NOMO-1 (cell line): ENCODE results near the gene MEF2C.
"Not testable (repeated sequence)": the region's sequence is repeated elsewhere in the genome, so short reads cannot be mapped to it uniquely, and the experiment has no call there.

Experiments
- DNase-seq, 2 experiments: peaks; one replicate each; lab custom pipeline; 2025; ENCODE audit not compliant: unreplicated experiment in 2 of 2; lab: John Stamatoyannopoulos, UW

MEF2C gene

DNA sequence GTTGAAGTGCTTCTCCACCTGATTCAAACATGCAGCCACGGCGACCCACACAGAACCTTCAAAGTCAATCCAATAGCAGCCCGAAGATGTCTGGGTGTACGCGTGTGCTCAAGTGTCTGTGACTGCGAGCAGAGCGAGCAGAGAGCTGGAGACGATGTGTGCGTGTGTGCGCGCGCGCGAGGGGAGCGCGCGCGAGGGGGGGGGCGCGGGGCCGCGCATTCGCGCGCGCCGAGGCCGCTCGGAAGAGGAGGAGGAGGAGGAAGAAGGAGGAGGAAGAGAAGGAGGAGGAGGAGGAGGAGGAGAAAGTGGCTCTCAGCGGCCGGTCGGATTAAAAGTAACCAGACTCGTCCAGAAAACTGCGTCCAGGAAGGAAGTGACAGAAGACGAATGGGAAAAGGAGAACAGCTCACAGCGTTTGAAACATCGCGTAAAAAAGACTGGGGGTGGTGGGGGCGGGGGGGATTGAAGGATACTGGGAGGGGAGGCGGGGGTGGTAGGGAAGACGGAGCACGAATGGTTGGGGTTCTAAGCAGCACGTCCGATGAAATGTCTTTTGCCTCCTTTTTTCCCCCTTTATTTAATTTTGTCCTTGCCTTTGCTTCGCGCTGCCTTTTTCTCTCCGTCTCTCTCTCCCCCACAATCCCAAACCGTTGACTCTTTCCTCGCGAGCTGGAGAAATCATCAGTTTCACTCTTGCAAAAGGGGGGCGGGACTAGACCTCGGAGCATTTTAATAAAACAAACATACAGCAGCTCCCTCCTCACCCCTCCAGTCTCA lies at the start of gene MEF2C:
TSS of gene MEF2C (minus strand) at position 126 of the 777 bp plus-strand sequence. CDS start 59,396 bp downstream, outside the sequence.
- peak; percentile 86 to 88 for DNase-seq

DNA sequence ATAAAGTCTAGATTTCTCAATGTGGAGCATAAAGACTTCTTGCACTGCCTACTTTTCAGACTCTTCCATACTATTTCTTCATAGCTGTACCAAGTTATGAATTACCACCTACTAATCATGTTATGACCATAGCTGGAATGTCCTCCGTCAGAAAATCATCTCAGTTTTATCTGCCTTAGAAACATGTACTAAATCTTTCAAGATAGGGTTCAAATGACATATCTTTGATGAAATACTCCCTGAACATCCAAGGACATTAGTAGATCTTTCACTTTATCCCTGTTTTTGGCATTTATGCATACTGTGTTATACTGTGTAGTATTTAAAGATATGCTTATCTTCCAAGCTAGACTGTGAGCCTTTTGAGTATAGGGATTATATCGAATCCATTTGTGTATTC lies 49.6 kb upstream of the MEF2C start:
- DNase-seq, result no peak

DNA sequence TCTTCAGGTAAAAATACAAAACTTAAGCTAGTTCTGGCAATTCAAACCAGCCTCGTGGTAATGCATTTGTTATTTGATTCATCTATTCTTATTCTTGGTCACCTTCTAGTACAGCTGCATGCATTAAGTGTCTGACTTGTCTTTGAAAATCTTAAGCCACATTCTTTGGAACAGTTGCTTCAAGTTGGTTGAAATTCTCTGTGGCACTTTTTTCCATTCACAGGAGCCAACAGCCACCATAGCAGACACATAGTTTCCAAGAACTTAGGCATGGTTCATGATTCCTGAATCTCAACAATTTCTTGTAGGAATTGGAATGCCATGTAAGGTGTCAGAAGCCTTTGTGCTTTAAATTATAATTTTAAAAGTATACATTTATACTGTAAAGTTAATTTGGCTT lies 47.4 kb upstream of the MEF2C start:
- no peak for DNase-seq

DNA sequence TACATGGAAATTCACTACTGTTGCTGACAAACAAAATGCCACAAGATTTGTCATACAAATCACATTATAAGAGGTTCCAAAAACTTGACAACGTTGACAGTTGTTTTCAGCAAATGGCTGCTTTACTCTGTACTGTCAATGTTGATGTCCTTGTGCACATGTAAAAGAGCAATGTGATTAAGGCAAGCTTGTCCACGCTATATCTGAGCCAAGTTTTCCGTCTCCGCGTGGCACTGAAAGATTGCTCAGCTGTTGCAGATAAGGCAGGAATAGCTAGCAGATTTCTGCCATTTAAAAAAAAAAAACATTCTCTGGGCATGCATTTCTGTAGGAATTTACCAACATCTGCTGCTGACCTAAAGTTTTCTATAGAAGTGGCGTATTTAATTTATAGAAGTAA lies 46.4 kb upstream of the MEF2C start:
- DNase-seq, result no peak

DNA sequence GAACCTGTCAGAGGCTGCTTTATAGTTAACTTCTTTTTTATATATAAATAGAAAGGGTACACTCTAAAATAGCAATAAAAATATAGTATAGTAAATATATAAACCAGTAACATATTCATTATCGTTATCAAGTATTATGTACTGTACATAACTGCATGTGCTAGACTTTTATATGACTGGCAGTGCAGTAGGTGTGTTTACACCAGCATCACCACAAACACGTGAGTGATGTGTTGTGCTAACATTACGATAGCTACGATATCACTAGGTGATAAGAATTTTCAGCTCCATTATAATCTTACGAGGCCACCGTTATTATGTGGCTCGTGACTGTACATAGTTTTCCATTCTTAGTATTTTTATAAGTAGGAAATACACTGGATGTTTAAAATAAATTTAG lies 43.8 kb upstream of the MEF2C start:
- DNase-seq, result no peak

DNA sequence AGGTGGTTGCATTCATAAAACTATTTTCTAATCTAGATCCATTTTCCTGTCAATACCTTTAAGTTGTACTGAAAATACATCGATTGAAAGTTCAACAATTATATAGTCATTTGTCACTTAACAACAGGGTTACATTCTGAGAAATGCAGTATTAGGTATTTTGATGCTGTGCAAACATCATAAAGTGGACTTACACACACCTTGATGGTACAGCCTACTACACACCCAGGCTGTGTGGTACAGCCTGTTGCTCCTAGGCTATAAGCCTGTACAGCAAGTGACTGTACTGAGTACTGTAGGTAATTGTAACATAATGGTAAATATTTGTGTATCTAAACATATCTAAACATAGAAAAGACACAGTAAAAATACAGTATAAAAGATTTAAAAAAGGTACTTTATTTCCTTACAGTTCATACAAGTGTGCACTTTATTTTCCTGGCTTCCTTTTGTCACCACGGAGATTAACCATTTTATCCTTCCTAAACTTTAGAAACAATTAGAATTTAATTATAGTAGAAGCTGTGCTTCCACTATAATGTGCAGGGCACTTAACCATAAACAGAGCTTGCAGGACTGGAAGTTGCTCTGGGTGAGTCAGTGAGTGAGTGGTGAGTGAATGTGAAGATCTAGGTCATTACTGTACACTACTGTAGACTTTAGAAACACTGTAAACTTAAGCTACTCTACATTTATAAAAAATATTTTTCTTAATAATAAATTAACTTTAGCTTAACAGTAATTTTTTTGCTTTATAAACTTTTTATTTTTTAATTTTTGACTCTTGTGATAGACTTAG lies 42.9 kb upstream of the MEF2C start:
- no peak for DNase-seq

DNA sequence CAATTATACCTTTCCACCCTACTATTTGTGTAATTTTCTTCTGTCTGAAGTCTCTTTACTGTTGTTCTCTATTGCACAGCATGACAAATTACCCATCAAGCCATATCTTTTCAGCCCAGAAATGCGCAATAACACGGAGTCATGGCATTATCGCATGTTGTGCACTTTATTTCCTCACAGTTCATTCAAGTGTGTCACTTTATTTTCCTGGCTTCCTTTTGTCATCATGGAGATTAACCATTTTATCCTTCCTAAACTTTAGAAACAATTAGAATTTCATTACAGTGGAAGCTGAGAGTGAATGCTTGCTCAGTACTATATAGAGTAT lies 41.3 kb upstream of the MEF2C start:
- DNase-seq, result no peak

DNA sequence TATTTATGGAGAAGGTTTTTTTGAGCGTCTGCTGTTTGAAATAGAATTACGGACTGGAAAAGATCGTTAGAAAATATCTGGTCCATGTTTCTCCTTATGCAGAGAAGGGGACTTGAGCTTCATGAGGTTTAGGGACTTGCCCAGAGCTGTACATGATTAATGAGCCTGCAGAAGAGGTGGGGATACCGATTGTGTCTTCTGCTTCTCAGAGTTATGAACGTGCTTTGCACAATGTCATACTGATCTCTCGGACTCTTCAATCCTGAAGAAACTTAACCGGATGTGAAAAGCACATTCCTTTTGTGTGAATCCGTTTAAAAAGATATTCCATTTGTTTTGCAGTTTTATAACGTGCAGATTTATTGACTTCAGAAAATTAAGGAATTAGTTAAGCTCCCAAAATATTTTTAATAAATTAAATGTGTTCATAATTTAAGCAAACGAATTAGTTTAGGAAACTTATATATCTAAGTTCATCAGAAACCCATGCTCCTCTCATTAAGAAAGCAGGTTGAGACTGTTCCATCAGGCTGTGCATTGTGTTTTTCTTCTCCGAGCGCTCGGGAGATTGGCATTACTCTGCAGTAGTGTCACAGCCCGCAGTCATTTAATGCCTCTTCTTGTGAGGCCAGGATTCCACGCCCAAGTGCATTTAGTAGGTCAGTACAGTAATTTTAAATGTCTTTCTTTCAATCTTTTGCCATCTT lies 40.8 kb upstream of the MEF2C start:
- DNase-seq, result no peak

DNA sequence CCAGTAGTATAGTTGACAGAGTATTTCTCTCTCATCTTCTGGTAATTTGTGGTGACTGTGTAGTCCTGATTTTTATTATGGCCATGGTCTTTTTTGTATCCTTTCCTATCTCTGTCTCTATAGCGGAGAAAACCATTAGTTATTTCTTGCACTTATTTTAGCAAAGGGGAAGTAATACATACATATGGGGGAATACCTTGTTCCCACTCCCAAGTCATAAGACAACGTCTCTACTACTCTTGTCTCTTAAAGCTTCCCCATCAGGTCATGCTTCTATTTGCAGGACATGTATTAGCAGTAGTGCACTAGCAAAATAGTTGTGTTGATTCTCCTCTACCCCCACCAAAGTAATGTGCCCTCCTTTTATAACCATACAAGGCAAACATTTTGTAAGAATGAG lies 29.8 kb upstream of the MEF2C start:
- DNase-seq, result not testable (repeated sequence)

DNA sequence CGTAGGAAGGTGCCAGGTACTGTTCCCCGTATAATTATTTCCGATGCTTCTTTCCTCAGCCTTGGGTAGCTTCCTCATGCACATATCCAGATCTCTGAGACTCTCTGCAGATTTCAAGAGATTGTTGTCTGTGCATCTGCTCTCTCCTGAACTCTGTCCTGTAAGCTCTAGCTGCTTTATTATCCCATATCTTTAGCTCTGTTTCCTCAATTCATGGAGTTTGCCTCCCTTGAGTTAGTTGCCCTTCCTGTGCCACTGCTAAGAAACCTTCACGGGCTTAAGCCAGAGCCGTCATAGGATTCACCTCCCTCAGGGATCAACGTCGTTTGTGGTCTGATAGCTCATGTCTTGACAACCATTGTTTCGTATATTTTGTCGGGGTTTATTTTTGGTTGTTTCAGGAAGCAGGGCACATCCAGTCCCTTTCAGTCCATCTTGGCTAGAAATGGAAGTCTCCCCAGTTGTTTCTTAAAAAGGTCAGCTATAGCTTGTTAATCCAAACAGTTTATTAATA lies 28.1 kb upstream of the MEF2C start:
- not testable (repeated sequence) for DNase-seq

DNA sequence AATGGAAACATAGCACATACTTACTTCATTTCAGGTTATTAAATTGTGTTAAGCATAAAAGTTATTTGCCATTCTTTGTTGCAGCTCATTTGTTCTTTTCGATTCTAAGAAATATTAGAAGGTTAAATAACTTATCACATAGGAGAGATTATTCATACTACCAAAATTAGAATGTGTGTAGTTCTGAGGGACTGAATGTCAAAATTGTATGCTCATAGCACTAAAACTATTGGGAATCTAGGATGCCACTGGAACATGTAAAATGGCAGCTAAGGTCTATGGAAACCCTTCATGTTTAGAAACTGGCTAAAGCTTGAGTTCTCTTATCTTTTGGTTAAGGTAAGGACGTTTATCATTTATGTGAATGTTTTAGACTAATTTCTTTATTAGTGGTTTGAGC lies 21.5 kb upstream of the MEF2C start:
- not testable (repeated sequence) for DNase-seq

DNA sequence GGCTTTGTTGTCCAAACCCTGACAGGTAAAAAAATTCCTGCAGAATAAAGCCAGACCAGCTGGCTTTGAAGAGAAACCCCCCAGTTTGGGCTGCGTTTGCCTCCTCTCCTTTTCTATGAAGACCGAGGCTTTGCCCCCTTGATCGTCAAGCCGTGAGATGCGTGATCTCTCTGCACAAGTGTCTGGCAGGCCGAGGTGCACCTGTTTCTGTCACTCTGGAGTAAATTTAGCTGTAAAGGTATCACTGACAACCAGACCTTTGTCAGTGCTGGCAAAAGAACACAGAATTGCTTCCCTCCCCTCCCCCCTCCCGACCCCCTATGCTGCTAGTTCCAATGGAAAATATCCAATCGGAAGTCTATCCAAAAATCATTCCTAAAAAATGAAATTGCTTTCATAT lies 21.0 kb upstream of the MEF2C start:
- not testable (repeated sequence) for DNase-seq

DNA sequence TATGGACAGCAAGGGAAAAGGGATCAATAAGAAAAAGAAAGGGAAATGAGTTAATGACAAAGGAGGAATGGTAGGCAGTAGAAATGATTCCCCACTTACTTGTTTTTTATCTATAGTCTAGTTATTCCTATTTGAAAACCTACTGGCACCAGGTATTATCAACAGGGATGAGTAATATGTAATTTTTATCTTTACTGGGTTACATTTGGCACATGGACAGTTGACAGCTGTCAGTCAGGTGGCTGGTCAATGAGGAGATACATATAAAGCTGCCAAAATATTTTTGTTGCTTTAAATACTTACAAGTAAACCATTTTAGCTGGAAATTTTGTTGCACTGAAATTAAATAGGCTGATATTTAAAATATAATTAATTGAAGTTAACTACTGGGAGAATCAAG lies 18.1 kb upstream of the MEF2C start:
- not testable (repeated sequence) for DNase-seq

DNA sequence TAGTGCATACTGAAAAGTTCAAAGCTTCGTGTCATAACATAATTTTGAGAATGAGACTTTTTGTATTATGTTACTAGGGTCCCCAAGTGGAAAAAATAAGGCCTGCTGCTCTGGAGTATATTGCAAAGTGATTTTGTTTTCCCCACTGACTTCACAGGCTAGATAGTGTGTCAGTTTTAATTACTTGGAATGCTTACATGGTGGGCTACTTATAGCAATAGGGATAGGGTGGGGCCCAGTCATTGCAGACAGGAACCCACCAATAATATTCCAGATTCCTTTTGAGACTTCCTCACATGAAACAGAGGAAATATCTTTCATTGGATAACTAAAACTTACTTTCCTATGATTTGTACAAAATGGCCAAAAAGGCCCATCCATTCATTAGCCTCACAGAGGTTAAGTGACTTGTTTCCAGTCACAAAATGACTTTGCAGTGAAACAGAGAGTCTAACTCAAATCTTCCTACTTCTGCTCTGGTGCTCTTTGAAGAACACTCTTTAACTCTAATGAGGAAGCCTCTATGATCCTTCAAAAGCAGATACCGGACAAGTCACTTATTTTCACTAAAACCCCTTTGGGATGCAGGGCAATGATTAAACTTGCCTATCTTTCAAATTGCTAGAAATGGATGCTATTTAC lies 16.2 kb upstream of the MEF2C start:
- peak in 1 of 2 experiments; percentile 58 for DNase-seq

DNA sequence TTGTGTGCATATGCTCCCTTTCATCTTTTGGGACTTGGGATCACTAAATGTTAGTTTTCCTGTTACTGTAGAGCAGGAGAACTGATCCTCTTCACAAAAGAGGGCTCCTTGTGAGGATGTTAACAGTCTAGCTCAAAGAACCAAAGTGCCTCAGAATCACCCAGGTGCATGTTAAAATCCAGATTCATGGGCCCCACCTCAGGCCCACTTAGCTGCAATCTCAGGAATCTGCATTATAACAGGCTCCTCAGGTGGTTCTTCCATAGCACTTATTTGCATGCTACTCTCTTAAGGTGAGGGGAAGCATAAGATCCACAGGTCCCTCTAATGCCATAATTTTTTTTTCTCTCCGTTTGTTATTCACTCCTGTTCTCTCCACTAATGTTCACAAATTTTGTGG lies 14.8 kb upstream of the MEF2C start:
- no peak for DNase-seq

DNA sequence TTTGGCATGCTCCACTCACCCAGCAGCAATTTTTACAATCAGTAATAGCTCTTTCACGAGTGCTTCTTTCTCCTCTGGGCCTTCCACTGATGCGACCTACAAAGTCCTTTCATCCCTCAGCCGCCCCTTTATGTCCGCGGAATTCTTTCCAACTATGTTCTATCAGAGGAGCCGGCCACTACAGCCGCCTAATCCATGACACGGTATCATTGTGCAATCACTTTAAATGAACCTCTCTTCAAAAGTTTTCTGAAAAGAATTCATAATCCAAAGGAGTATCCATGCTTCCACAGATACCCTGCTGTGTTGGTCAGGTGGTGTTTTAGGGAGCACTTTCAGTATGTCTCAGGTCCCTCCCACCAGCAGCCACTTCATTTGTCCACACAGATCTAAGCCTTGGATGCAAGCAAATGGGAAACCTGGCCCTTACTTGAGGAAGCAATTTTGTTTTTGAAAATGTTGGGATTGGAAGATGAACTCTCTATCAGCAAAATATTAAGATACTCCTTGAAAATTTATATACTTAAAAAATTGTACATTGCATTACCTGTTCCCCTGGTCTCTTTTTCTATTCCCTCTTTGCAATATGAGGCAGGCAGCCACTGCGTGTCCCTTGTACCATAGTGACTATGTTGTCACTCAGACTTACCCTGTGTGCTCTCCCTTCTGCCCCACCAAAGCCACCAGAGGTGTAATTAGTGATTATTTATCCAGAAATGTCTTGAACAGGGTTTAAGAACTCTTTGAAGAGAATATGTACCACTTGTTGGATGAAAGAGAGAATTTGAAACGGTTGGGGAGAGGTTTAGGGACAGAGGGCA lies 12.9 kb upstream of the MEF2C start:
- no peak for DNase-seq

DNA sequence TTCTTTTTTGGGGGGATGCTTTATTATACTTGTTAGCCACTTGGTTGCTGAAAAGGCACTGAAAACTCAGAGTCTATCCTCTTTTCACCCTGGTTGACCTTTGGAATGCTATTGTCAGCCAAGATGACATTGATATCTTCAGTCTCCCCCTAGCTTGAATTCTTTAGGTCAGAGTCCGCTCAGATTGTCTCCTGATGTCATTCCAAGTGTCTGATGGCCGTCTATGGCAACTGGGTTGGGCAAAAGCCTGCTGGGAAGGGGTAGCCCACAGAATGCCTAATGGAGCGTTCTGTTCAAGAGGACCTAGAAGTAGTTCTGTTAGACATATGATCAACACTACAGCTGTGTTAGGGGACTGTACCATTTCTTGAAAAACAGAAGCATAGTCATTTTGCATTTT lies 9.7 kb upstream of the MEF2C start:
- DNase-seq, result no peak

DNA sequence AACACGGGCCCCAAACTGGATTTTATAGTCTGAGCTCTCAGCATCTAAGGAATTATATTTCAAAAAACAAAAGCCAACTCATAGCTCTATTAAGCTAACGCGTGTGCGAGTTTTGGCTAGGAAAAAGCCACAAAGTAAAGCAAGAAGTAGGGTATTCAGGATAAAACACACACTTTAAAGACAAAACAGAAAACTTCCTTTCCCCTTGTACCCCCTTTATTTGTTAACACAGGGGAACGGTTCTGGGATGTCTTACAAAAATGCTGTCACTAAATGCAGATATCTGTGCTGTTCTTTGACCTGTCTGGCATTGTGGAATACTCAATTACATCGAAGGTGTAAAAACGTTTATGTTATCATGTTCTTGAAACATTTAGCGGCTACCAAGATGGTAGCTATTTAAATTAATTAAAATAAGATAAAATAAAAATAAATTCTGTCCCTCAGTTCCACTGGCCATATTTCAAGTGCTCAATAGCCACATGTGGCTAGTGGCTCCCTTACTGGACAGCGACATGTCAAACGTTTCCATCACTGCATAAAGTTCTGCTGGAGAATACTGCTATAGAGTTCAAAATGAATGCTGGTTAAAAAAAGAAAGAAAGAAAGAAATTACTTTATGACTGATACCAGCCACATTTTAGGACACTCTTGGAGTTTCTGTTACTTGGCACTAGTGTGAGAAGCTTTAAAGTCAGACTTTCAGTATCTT lies 7.2 kb upstream of the MEF2C start:
- DNase-seq, result no peak
